Activated CD8-positive, alpha-beta memory T cell treated with anti-CD3 and anti-CD28 coated beads, Interleukin-2, amount 50 U/mL, for 1 hour (primary cell): ENCODE measurements around the gene MTX2.
"Not testable (repeated sequence)": the region's sequence is repeated elsewhere in the genome, so short reads cannot be mapped to it uniquely, and the experiment has no call there.

Experiments
- DNase-seq: peaks from one replicate; pipeline ENCODE4 v3.0.0-alpha.2; 2020; ENCODE audit errors: extremely low read depth

MTX2 gene

GRCh38 chr2:176373155-176373554 is 103.9 kb downstream of the MTX2 start:
- DNase-seq = not testable (repeated sequence)

- DNase-seq = no peak
Measured at GRCh38 chr2:176378323-176378722, 109.1 kb downstream of the MTX2 start.

GRCh38 chr2:176380341-176380740 is 111.1 kb downstream of the MTX2 start:
- no peak for DNase-seq

GRCh38 chr2:176383100-176383499 is 113.9 kb downstream of the MTX2 start:
- no peak for DNase-seq

GRCh38 chr2:176383836-176384442 is 114.7 kb downstream of the MTX2 start:
- no peak for DNase-seq

GRCh38 chr2:176385219-176385759 is 116.0 kb downstream of the MTX2 start:
- no peak for DNase-seq

GRCh38 chr2:176385838-176386237 is 116.6 kb downstream of the MTX2 start:
- no peak for DNase-seq
